Activated CD4-positive, alpha-beta T cell treated with anti-CD3 and anti-CD28 coated beads, Interleukin-2, amount 10 ng/mL, durations not matched to agents 24 days and 14 days (primary cell): ENCODE results near the gene TRIM29. TPM values are rescaled to one million over a fixed set of nuclear protein-coding genes. Genes with fewer than 3 reads are reported as not detected.

ENCODE experiments used
- DNase-seq: peaks from one replicate; pipeline ENCODE4 v3.0.0; 2022
- H3K27ac Mint-ChIP-seq: one replicate; pipeline ENCODE4 v1.8.0; 2022; ENCODE audit warnings: mild to moderate bottlenecking, mixed read lengths
- H3K27me3 Mint-ChIP-seq: one replicate; pipeline ENCODE4 v1.8.0; 2022; ENCODE audit warnings: mixed read lengths
- H3K36me3 Mint-ChIP-seq: one replicate; pipeline ENCODE4 v1.8.0; 2022; ENCODE audit warnings: low read depth, mild to moderate bottlenecking, mixed read lengths
- H3K4me1 Mint-ChIP-seq: one replicate; pipeline ENCODE4 v1.8.0; 2021; ENCODE audit warnings: mixed read lengths
- H3K4me3 Mint-ChIP-seq: one replicate; pipeline ENCODE4 v1.8.0; 2022; ENCODE audit warnings: mild to moderate bottlenecking, moderate library complexity, mixed read lengths
- H3K9me3 Mint-ChIP-seq: one replicate; pipeline ENCODE4 v1.8.0; 2021; ENCODE audit warnings: mixed read lengths
- intact Hi-C: fragments of 100-400 bp; cut with micrococcal nuclease; formaldehyde crosslinking; loops from one replicate; pipeline ENCODE4 v1.15.1; 2023
- total RNA-seq: library from RNA; stranded (reverse); gene quantifications from 2 replicates; pipeline ENCODE4 v1.2.3, GENCODE V29; 2022

The TRIM29 gene
- total RNA-seq, 1 donor from 2014 or later = not detected

DNA sequence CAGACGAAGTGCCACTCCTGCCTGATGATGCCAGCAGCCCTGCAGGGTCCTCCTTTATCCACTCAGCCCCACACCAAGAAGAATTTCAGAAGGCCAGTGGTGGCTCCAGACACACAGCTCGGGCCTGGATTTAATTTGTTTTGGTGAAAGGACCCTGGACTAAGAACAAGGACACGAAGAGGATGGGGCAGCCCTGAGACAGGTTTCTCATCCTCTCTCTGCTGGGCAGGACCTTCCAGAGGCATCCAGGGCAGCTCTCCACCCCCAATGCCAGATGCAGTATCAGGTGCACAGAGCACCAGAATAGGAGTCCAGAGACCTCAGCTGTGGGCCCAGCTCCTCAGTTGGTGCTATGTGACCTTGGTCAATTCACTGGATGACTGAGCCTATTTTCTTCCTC, 72.0 kb downstream of the TRIM29 start:
- H3K27ac Mint-ChIP-seq = no peak overlapping the region

DNA sequence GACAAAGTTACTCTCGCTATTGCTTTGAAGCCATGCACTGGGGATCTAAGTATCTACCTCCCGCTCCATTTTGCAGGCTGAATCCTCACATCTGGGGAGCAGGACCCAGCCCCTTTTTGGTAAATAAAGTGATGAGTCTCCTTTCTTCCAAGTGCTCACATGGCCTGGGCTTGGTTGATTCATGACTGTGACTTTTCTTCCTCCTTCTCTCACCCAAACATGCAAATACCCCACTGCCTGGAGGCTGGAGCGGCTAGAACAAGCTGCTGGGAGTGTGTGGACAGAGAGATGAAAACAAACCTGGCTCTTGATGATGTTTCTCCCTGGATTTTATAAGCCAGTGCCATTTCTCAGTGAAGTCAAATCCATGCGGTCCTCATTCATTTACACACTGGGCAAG, 72.7 kb downstream of the TRIM29 start:
- Mint-ChIP-seq H3K9me3 (no peaks in the 10 kb centered on the region), H3K27me3 (peaks cover 2% of the 10 kb centered on the region), H3K4me3 (no peak overlapping the region), H3K4me1 (no peaks in the 10 kb centered on the region), H3K36me3 (no peaks in the 10 kb centered on the region), H3K27ac (no peak overlapping the region)
- no peak for DNase-seq
- intact Hi-C loops = no loop called here

More for the DNA sequence above, 72.0 kb downstream of the TRIM29 start:
- intact Hi-C loops = no loop called here
- Mint-ChIP-seq H3K36me3 (no peaks in the 10 kb centered on the region), H3K9me3 (no peaks in the 10 kb centered on the region), H3K27me3 (peaks cover 2% of the 10 kb centered on the region), H3K4me3 (no peak overlapping the region), H3K4me1 (no peaks in the 10 kb centered on the region)
- DNase-seq = no peak

DNA sequence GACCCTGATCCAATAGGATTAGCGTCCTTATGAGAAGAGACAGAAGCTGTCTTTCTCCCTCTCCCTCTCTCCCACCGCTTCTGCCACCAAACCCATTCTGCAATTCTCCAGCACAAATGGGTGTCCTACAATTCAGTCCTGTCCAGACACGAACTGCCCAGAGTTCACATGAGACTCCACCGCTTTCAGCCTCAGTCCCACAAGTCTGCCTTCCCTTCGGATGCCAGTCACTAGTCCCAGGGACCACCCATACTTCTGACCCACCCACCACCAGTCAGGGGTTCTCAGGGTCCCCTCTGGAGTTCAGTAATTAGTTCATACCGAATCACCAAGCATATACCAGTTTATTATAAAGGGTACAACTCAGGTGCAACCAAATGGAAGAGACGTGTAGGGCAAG, 73.6 kb downstream of the TRIM29 start:
- intact Hi-C loops = no loop called here
- Mint-ChIP-seq H3K9me3 (no peaks in the 10 kb centered on the region), H3K27me3 (peaks cover 2% of the 10 kb centered on the region), H3K4me1 (no peaks in the 10 kb centered on the region), H3K27ac (no peak overlapping the region), H3K36me3 (no peaks in the 10 kb centered on the region), H3K4me3 (no peak overlapping the region)
- no peak for DNase-seq

DNA sequence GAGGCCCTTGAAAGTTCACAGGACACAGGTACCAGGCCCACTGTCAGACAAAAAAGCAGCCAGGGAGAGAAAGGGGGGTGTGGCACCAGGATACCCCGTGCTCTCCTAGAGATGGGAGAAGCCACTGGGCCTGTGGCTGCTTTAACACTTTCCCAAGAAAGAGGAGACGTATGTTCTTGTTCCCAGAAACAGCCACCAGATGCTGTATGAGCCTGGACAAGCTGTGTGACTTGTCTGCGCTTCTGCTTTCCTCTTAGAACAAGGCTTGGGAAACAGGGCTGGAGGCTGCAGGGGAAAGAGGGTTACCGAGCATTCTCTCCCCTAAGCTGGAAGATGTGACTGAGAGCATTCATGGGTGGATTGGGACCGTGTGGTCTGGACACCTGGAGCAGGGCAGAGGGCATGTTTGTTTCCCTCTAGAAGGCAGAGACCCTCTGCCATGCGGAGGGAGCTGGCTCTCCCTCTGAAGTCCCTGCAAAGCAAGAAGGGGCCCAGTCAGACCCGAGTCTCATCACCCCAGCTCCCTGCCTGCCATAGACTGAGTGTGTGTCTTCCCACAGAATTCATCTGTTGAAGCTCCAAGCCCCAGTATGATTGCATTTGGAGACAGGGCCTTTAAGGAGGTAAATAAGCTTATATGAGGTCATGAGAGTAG, 74.1 kb downstream of the TRIM29 start:
- Mint-ChIP-seq H3K36me3 (no peaks in the 10 kb centered on the region), H3K9me3 (no peaks in the 10 kb centered on the region), H3K4me1 (no peaks in the 10 kb centered on the region), H3K4me3 (no peak overlapping the region), H3K27me3 (no peaks in the 10 kb centered on the region), H3K27ac (no peak overlapping the region)
- intact Hi-C loops = no loop called here
- DNase-seq = no peak

DNA sequence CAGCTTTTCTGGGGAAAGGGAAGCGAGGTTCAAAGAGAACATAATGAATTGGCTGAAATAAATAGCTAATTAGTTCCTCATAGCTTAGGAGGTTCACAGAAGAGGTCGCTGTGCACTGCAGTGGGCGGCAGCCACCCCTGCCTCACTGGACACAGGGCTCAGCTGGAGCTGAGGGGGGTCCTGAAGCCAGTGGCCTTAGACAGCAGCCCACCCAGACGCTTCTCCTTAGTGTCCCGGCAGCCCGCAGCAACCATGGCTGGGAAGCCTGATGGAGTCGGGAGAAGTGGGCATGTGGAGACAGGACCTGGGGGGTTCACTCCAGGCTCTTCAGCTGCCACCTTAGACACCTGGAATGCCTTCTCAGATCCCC, 75.4 kb downstream of the TRIM29 start:
- no peaks in the 10 kb centered on the region for H3K4me1 Mint-ChIP-seq
- H3K36me3 Mint-ChIP-seq = no peaks in the 10 kb centered on the region
- intact Hi-C loops = no loop called here
- no peak overlapping the region for H3K4me3 Mint-ChIP-seq
- no peak for DNase-seq
- no peak overlapping the region for H3K27ac Mint-ChIP-seq
- no peaks in the 10 kb centered on the region for H3K9me3 Mint-ChIP-seq
- H3K27me3 Mint-ChIP-seq = peaks cover 3% of the 10 kb centered on the region

DNA sequence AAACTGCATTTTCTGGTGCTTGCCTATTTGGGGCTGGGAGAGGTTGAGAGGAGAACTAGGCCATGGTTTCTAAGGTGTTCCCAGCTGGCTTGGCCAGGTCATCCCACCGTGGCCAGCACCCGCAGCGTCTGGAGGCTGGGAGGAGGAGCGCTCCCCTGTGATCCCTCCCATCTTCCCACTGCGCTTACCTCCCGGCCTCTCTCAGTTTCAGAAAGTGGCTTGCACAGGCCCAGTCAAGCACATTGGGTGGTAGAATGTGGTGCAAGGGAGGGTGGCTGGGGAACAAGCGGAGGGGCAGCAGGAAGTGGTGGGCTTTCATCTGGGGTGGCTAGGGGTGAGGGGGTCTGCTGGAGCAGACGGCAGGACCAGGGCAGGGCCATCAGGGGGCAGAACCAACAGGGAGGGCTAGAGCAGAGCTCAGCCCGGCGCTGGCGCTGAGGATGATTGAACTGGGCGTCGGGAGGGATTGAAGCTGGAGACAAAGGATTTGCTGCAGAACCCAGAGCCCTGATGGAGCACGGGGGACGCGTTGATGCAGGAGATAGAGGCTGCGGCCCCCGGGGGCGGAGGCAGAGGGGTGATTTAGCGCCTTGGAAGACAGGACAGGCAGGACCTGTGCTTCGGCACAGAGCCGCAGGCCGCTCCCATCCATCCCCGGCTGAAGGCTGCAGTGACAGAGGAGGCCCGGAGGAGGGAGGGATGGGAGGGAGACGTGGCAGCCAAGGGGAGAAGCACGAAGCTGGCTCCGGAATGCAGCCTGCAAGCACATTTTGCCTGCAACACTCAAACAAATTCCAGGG, 76.0 kb downstream of the TRIM29 start:
- Mint-ChIP-seq H3K27ac (no peak overlapping the region), H3K4me1 (no peaks in the 10 kb centered on the region), H3K36me3 (no peaks in the 10 kb centered on the region), H3K27me3 (peaks cover 5% of the 10 kb centered on the region), H3K9me3 (no peaks in the 10 kb centered on the region), H3K4me3 (no peak overlapping the region)
- intact Hi-C loops = no loop called here
- no peak for DNase-seq

Other genes starting within 250 kb of the TRIM29 start
- 2.3 and 3.2 TPM in 2 replicates for gene OAF, start 72.9 kb upstream of the TRIM29 start, total RNA-seq
- 0.14 TPM in 1 of 2 replicates, not detected in the other for gene POU2F3, start 102.0 kb upstream of the TRIM29 start, total RNA-seq
- 0.76 and 1.2 TPM in 2 replicates for gene TLCD5, start 187.2 kb upstream of the TRIM29 start, total RNA-seq
- gene ARHGEF12, start 198.3 kb upstream of the TRIM29 start, total RNA-seq = 20.0 and 20.3 TPM in 2 replicates